HG03066 (cell line): ENCODE results near the gene N4BP2L2.

Source experiments
- ATAC-seq: cut with Tn5 transposase; IDR thresholded peaks from one replicate; pipeline ENCODE4 v1.9.1; 2021; ENCODE audit warnings: low read depth; ENCODE audit not compliant: unreplicated experiment

N4BP2L2 gene

DNA sequence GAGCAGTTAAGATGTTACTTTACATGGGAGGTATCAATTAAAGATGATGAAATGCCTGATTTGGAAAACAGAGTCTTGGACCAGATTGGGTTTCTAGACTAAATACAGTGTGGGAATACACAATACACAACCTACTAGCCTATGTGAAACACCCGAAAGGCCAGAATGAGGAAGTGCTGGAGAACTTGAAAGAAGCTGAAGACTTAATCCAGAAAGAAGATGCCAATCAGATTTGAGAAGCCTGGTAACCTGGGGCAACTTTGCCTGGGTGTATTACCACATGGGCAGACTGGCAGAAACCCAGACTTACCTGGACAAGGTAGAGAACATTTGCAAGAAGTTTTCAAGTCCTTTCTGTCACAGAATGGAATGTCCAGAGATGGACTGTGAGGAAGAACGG, 153.9 kb downstream of the N4BP2L2 start:
- ATAC-seq: no peak

DNA sequence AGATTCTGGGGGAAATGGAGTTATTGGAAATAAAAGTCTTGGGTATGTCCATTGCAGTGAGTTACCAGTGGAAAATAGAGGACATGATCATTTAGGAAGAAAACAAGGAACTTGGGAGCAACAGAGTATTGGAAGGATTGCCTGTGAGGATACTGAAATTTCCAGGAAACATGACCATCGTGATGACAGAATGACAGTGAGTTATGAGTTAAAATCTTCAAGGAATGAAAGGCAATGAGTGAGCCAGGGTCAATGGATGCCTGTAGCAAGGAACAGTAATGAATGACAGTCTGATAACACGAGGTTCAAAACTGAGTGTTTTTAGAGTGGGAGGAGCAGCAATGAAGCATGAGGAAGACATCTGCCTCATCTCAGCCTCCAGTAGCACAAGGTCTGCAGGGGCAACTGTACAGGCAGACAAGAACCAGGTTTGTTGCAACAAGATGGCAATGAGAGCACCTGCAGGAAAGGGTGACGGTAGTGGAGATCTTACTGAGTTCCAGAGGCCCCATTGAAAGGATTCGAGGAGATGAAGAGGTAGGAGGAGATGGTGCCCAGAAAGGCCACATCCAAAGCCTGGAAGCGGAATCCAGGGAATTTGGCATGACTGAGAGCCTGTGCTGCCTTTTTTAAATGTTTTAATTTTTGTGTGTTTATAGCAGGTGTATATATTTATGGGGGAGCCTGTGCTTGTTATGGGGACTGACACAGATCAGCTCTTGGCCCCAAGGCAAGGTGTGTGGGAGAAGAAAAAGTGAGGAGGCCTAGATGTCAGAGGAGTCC, 154.6 kb downstream of the N4BP2L2 start:
- ATAC-seq: no peak
